ENCODE data around the gene ZFYVE28. TPM values are rescaled to one million over a fixed set of nuclear protein-coding genes. Genes with fewer than 3 reads are reported as not detected.

ZFYVE28 gene
- total and polyA plus RNA-seq, 11 donors = 2.6 to 11.9 (median 5.5) TPM

DNA sequence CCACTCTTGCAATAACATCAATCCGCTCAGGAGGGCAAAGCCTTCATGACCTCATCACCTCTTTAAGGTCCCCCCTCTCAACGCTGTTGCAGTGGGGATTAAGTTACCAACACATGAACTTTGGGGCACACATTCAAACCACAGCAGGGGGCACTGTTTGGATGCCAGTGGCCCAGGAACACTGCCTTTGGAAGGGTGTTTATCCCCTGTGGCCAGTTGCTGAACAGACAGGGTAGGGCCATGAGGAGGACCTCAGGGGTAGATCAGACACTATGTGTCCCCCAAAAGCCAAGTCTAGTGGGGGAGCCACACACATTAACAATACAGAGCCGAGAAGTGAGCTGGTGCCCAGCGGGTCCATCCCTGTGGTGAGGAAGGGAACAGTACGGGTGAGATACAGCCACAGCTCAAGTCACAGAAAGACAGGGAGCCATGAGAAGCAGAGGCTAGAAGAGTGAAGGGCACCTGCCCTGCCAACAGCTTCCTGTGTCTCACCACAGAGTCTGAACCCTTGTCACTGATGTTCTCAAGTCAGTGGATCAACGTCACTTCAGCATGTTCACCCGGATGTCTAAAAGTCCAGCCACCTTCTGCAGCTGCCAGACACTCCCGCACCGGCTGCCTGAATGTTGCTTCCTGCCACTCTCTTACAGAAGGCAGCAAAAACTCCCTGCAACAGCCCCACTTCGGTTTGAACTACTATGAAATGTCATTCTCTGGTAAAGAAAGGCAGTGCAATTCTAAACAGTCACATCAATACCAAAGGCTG, 136.7 kb downstream of the ZFYVE28 start:
- 57 to 75% (median 66%) methylated on average over 10 of the region's 10 CpGs for WGBS, 4 donors
- DNase-seq (peak in 3 of 5 donors; percentile 15 to 65 (median 19)), ATAC-seq (peak in 1 of 4 donors; percentile 30)
- intact Hi-C loops (cut with DNase I) = no loop called here
- Histone ChIP-seq H3K9me3 (no peaks in the 10 kb centered on the region), H3K27me3 (no peaks in the 10 kb centered on the region), H3K4me3 (no peak overlapping the region), H3K27ac (peak overlapping the region in 1 of 12 donors; percentile 79), H3K36me3 (no peaks in the 10 kb centered on the region), H3K4me1 (no peaks in the 10 kb centered on the region)
- no peak for TF ChIP-seq POLR2A (IDR thresholded peaks at IDR 0.05)
- TF ChIP-seq, protein P1, sequence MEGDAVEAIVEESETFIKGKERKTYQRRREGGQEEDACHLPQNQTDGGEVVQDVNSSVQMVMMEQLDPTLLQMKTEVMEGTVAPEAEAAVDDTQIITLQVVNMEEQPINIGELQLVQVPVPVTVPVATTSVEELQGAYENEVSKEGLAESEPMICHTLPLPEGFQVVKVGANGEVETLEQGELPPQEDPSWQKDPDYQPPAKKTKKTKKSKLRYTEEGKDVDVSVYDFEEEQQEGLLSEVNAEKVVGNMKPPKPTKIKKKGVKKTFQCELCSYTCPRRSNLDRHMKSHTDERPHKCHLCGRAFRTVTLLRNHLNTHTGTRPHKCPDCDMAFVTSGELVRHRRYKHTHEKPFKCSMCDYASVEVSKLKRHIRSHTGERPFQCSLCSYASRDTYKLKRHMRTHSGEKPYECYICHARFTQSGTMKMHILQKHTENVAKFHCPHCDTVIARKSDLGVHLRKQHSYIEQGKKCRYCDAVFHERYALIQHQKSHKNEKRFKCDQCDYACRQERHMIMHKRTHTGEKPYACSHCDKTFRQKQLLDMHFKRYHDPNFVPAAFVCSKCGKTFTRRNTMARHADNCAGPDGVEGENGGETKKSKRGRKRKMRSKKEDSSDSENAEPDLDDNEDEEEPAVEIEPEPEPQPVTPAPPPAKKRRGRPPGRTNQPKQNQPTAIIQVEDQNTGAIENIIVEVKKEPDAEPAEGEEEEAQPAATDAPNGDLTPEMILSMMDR (IDR thresholded peaks at IDR 0.05) = no peak

DNA sequence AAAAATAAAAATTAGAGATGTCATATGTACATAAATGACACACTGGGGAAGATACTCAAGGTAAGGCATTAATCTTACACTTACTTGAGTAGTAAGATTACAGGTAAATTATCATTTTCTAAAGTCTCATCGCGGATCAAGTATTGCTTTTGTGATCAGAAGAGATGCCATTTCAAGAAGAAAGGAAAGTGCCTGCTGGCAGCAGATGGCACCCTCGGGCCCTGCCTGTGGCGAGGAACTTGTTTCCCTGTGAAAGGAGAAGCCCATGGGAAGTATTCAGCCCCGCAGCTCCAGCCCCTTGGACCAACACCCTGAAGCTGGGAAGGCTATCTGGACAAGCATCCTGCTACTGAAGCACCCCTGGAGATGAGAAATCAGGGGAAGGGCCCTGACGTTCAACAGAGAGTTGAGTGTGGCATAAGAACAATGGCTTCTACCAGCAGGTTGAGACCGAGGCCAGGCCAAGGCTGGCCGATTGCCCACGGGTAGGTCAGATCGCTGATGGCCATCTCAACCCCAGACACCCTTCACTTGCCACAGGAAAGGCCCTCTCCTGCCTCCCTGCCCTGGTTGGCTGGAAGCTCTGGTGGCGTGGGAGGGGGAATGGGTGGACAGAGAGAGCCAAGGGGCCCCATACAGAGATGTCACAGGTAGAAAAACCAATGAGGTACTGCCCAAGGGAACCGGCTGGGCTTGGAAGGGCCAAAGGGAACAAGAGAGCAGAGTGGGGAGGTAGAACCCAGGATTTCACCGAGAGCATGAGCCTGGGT, 137.7 kb downstream of the ZFYVE28 start:
- intact Hi-C loops (cut with DNase I) = no loop called here
- Histone ChIP-seq H3K27ac (peak overlapping the region in 1 of 12 donors; percentile 79), H3K27me3 (no peaks in the 10 kb centered on the region), H3K9me3 (no peaks in the 10 kb centered on the region), H3K4me3 (no peak overlapping the region), H3K4me1 (no peaks in the 10 kb centered on the region), H3K36me3 (no peaks in the 10 kb centered on the region)
- 87 to 94% (median 89%) methylated on average over 13 of the region's 13 CpGs for WGBS, 4 donors
- DNase-seq (peak in 2 of 5 donors; percentile 19 to 24), ATAC-seq (peak in 1 of 4 donors; percentile 20)
- TF ChIP-seq, protein P1 (IDR thresholded peaks at IDR 0.05) = no peak
- TF ChIP-seq POLR2A (IDR thresholded peaks at IDR 0.05) = no peak

DNA sequence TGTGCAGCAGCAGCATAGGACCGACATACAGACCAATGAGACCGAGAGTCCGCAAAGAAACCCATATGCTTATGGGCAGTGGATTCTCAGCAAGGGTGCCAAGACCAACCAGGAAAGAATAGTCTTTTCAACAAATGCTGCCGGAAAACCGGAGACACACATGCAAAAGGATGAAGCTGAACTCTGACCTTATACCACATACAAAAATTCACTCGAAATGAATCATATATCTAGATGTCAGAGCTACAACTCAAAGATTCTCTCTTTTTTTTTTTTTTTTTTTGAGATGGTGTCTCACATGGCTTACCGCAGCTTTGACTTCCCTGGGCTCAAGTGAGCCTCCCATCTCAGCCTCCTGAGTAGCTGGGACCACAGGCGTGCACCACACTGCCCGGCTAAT, 140.5 kb downstream of the ZFYVE28 start:
- 88 to 96% (median 93%) methylated on average over 9 of the region's 9 CpGs for WGBS, 4 donors
- intact Hi-C loops (cut with DNase I) = no loop called here
- DNase-seq = no peak
- Histone ChIP-seq H3K4me3 (no peak overlapping the region), H3K27me3 (no peaks in the 10 kb centered on the region), H3K27ac (no peak overlapping the region), H3K4me1 (no peaks in the 10 kb centered on the region), H3K36me3 (no peaks in the 10 kb centered on the region), H3K9me3 (no peaks in the 10 kb centered on the region)
- TF ChIP-seq, protein P1 (IDR thresholded peaks at IDR 0.05) = no peak
- no peak for TF ChIP-seq POLR2A (IDR thresholded peaks at IDR 0.05)
- ATAC-seq = no peak
